Fibroblast of mammary gland (primary cell): ENCODE results near the gene RPL31.
A peak's percentile ranks its signal among the peaks of the same experiment; 100 is the strongest.

Experiments used
- DNase-seq: peaks from one replicate; pipeline ENCODE4 v3.0.0-alpha.2; 2010; ENCODE audit warnings: low read depth
- H3K4me3 ChIP-seq: 2 replicates; pipeline ENCODE4 v1.5.1; 2011; ENCODE audit warnings: low read depth, mild to moderate bottlenecking, low read length, moderate library complexity; ENCODE audit not compliant: control insufficient read depth
- TF ChIP-seq, protein P1 (sequence below): conservative IDR thresholded peaks from 2 replicates; pipeline ENCODE4 v1.5.1; 2011; ENCODE audit warnings: low read depth, low read length, inconsistent platforms; ENCODE audit not compliant: control insufficient read depth, insufficient read depth

RPL31 gene

DNA sequence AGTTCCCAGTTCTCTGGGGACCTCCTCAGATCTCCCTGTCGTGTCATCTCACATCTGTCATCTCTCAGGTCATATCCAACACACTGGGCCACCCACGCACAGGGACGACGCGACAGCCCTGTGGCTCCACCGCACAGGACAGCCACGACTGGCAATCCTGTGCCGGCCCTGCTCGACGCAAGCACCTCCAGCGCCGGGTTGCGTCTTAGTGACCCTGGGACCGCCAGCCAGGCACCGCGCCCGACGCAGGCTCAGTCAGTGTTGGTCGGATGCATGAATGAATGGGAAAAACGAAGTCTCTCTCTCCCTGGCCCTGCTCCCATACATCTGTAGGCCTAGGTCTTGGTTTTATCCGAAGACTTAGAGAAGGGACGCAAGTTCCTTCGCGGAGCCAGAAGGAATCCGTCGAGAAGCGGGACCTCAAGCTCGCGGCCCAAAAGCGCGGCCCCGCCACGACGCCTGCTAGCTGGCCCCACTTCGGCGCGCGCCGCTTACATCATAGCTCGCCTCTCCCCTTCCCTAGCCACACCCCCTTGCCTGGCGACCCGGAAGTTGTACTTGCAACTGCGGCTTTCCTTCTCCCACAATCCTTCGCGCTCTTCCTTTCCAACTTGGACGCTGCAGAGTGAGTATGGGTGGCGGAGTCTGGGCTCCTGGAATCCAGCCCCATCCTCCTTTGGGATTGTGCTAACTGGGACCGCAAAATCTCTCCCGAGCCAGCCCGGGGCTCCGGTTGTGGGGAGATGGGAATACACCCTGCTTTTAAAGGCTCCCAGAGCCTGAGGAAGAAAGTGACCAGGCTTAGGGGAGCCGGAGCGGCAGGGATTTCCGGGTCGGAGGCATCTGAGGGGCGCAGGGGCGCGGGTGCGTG, at the start of gene RPL31:
Gene RPL31, plus strand, starts transcription at position 599 of the 871 bp plus-strand sequence. CDS start 413 bp downstream, outside the sequence.
- peak within 1 kb of the TSS; percentile 96 for H3K4me3 ChIP-seq

DNA sequence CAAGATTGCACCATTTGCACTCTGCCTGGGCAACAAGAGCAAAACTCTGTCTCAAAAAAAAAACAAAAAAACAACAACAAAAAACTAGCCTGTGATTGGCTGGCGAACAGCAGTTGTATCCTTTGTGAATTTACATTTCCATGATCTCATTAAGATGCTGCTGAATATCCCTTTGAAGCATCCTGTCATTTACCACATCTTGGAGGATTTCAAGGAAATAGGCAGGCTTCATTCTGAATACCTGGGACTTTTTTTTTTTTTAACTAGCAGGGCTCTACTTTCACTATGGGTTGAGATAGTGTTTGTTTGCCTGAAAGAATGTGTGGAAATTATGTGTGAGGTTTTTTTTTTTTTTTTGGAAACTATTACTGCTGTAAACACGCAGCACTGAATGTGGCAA, 49.6 kb upstream of the RPL31 start:
- TF ChIP-seq, protein P1, sequence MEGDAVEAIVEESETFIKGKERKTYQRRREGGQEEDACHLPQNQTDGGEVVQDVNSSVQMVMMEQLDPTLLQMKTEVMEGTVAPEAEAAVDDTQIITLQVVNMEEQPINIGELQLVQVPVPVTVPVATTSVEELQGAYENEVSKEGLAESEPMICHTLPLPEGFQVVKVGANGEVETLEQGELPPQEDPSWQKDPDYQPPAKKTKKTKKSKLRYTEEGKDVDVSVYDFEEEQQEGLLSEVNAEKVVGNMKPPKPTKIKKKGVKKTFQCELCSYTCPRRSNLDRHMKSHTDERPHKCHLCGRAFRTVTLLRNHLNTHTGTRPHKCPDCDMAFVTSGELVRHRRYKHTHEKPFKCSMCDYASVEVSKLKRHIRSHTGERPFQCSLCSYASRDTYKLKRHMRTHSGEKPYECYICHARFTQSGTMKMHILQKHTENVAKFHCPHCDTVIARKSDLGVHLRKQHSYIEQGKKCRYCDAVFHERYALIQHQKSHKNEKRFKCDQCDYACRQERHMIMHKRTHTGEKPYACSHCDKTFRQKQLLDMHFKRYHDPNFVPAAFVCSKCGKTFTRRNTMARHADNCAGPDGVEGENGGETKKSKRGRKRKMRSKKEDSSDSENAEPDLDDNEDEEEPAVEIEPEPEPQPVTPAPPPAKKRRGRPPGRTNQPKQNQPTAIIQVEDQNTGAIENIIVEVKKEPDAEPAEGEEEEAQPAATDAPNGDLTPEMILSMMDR, result no peak
- H3K4me3 ChIP-seq, result no peak overlapping the region
- DNase-seq, result no peak

More for the DNA sequence above, at the start of gene RPL31:
- peak; percentile 97 for DNase-seq
- TF ChIP-seq, protein P1, result no peak

DNA sequence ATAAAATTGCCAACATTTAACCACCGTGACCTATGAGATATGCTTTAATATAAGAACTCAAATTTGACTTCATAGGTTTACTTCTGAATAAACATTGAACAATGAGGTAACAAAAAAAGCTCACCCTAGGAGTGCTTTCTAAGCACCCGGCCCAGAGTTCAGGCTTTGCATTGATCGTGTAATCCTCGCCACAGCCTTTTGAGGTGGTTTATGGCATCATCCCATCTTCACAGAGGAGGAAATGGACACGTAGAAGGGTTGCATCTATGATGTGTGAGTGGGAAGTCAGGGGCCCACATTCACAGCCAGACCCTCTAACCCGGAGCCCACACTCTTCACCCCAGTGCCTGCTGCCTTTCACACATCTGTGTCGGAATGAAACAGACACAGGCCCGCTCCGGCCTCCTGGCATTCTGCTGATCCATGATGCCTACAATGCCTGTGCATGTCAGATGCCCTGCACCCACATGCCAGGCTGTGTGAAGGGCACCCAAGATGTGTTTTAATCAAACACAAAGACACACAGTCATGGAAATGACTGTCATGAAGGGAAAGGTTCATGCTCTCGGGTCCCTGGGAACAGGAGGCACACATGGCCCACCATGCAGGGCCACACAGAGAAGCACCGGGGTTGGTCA, 48.6 kb upstream of the RPL31 start:
- no peak for DNase-seq
- TF ChIP-seq, protein P1, result no peak
- no peak overlapping the region for H3K4me3 ChIP-seq

DNA sequence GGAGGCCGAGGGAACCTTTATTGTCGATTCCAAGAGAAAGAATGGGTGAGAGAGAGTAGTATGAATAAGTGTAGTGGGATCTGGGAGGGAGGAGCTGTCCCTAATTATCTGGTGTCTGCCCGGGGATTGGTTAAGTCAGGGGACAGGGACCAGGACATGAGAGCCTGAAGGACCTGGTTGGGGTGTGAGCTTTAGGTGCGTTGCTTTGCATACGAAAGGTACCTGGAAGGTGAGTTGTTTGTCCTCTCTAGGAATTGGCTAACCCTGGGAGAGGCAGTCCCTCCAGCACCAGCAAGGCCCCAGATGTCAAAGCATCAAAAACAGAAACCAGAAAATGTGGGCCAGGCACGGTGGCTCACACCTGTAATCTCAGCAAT, 48.1 kb upstream of the RPL31 start:
- TF ChIP-seq, protein P1, result no peak
- H3K4me3 ChIP-seq, result no peak overlapping the region

DNA sequence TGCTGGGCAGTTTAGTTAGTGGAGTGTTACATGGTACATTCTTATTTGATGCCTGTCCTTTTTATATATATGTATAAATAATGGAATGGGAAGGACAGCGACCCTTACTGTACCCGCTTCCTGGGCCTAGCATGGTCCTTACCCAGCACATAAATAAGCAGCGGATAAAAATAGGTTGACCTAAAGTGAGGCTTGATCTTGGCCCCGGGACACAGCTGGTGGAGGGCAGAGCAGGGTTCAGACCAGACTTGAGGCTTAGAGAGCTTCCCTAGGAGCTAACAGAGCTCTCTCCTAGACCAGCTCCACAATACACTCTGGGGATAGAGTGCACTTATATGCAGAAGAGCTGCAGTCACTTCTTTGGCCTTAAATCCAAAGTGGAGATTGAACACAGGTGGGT, 46.9 kb upstream of the RPL31 start:
- H3K4me3 ChIP-seq, result no peak overlapping the region
- no peak for DNase-seq
- TF ChIP-seq, protein P1, result no peak

More for the DNA sequence above, 48.1 kb upstream of the RPL31 start:
- no peak for DNase-seq

DNA sequence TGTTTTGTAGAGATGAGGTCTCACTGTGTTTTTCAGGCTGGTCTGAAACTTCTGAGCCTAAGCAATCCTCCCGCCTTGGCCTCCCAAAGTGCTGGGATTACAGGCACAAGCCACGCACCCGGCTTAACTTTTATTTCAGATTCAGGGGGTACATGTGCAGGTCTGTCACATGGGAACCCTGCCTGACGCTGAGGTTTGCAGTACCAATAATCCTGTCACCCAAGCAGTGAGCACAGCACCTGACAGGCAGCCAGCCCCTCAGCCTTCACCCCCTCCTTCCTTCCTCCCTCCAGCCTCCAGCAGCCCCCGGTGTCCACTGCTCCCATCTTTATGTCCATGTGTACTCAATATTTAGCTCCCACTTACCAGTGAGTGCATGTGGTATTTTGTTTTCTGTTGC, 46.0 kb upstream of the RPL31 start:
- TF ChIP-seq, protein P1, result no peak
- DNase-seq, result no peak

More for the DNA sequence above, 46.0 kb upstream of the RPL31 start:
- H3K4me3 ChIP-seq, result no peak overlapping the region
